ENCODE measurements around the gene ROPN1L. TPM values are rescaled to one million over a fixed set of nuclear protein-coding genes. Genes with fewer than 3 reads are reported as not detected.

The ROPN1L gene
- total and polyA plus RNA-seq, 2 of the 13 experiments (the other 11 are each of a cell fraction or from before 2014, with no cell fraction given): not detected

- no peak for TF ChIP-seq ZNF574 (CRISPR knock-in tag; IDR thresholded peaks at IDR 0.05)
- peak; percentile 60 to 69; a peak in 3 of 4 replicates for TF ChIP-seq MAFK (conservative IDR thresholded peaks at IDR 0.05 in 1 of 2, IDR thresholded peaks at IDR 0.05 in 1 of 2; ENCODE audit: low read length in 2 of 2)
- no peak for TF ChIP-seq CREB3 (CRISPR knock-in tag; IDR thresholded peaks at IDR 0.05)
- TF ChIP-seq CENPX (CRISPR knock-in tag; IDR thresholded peaks at IDR 0.05): no peak
- peak; percentile 62 for TF ChIP-seq MAFF (IDR thresholded peaks at IDR 0.05; ENCODE audit: low read depth, low read length)
- intact Hi-C loops (cut with micrococcal nuclease; ENCODE audit: unreplicated experiment) (no loop called here), in situ Hi-C loops (cut with HindIII; ENCODE audit: extremely low pct_ligation_motif_present, low pct_unique_long_range_greater_than_20kb) (no loop called here)
- 36% methylated on average over 6 of the region's 7 CpGs for WGBS (ENCODE audit: low lambda C conversion rate)
- H2AFZ ChIP-seq (ENCODE audit: low read length): no peak overlapping the region
- H3K9ac ChIP-seq (ENCODE audit: insufficient read depth, low read depth, low read length): no peak overlapping the region
- no peak for FAIRE-seq
- no peak overlapping the region for H3K4me3 ChIP-seq (replicated peaks in 1 of 3; ENCODE audit: insufficient read depth in 1 of 3, low read depth in 2 of 3, low read length in 3 of 3)
- no peaks in the 10 kb centered on the region for H3K79me2 ChIP-seq (ENCODE audit: insufficient read depth, low read length)
- H3K27ac ChIP-seq (ENCODE audit: extremely low read length, insufficient read depth, low read length): no peak overlapping the region
- CTCF ChIA-PET (ENCODE audit: low intra/inter-chr PET ratio, low total read pairs): no interaction called here
- peaks cover 0 to 37% of the 10 kb centered on the region in 2 experiments; a peak in 2 of 5 replicates for H3K27me3 ChIP-seq (ENCODE audit: control insufficient read depth in 1 of 2, insufficient read depth in 2 of 2, low read length in 2 of 2)
- H3K9me3 ChIP-seq (ENCODE audit: low read length): no peaks in the 10 kb centered on the region
- no peak for DNase-seq (ENCODE audit: low spot score)
- H3K4me2 ChIP-seq (ENCODE audit: low read depth, low read length): no peak overlapping the region
- no peaks in the 10 kb centered on the region for H3K36me3 ChIP-seq (replicated peaks in 1 of 2; ENCODE audit: control insufficient read depth in 1 of 2, insufficient read depth in 2 of 2, low read length in 2 of 2)
- ATAC-seq: no peak
- BruUV-seq (replicated peaks): no TSS peak
- H3K4me1 ChIP-seq (ENCODE audit: insufficient read depth, low read length): no peaks in the 10 kb centered on the region
- POLR2A ChIA-PET: no interaction called here
- no peaks in the 10 kb centered on the region for H4K20me1 ChIP-seq (ENCODE audit: insufficient read depth, low read length)
Measured at GRCh38 chr5:10474521-10475075, 32.9 kb downstream of the ROPN1L start.
